ENCODE results near the gene MED10. TPM values are rescaled to one million over a fixed set of nuclear protein-coding genes. Genes with fewer than 3 reads are reported as not detected.
"Not testable (repeated sequence)": the region's sequence is repeated elsewhere in the genome, so short reads cannot be mapped to it uniquely, and the experiment has no call there.

Gene MED10
- polyA plus RNA-seq, 1 donor (not counting 4 experiments of a cell fraction or from before 2014, with no cell fraction given) = 38.8 TPM

GRCh38 chr5:6358434-6358820 lies 19.9 kb downstream of the MED10 start:
- dilution Hi-C loops (cut with MboI; ENCODE audit: extremely low pct_ligation_motif_present, low sequenced_read_pairs) = no loop called here
- Histone ChIP-seq H3K9me3 (ENCODE audit: control insufficient read depth, low read depth, low read length) (no peaks in the 10 kb centered on the region), H3K79me2 (ENCODE audit: control insufficient read depth, insufficient read depth, low read length) (no peaks in the 10 kb centered on the region), H3K27ac (ENCODE audit: control insufficient read depth, insufficient read depth, low read length) (no peak overlapping the region), H3K4me1 (ENCODE audit: control insufficient read depth, extremely low read depth, insufficient read depth, low read length) (peaks cover 5% of the 10 kb centered on the region), H3K4me3 (ENCODE audit: control insufficient read depth in 2 of 3, extremely low read depth in 1 of 3, insufficient read depth in 2 of 3, low read depth in 1 of 3, low read length in 3 of 3) (no peak overlapping the region), H3K27me3 (ENCODE audit: control insufficient read depth, extremely low read depth, insufficient read depth, low read length) (no peaks in the 10 kb centered on the region), H3K9ac (ENCODE audit: control insufficient read depth, extremely low read depth, insufficient read depth, low read length) (no peak overlapping the region), H3K4me2 (ENCODE audit: control insufficient read depth, extremely low read depth, insufficient read depth, low read depth, low read length) (no peak overlapping the region), H3K36me3 (ENCODE audit: control insufficient read depth in 2 of 2, extremely low read depth in 1 of 2, insufficient read depth in 2 of 2, low read length in 2 of 2) (no peaks in the 10 kb centered on the region), H3K9me1 (ENCODE audit: control insufficient read depth, extremely low read depth, insufficient read depth, low read length) (no peaks in the 10 kb centered on the region), H2AFZ (ENCODE audit: control insufficient read depth, low read length) (no peak overlapping the region), H4K20me1 (ENCODE audit: control insufficient read depth, extremely low read depth, insufficient read depth, low read length) (no peaks in the 10 kb centered on the region)
- DNase-seq (ENCODE audit: low read depth, low spot score) (no peak), FAIRE-seq (no peak)
- TF ChIP-seq EZH2 (IDR thresholded peaks at IDR 0.05; ENCODE audit: low read length) = no peak
- TF ChIP-seq CTCF (optimal IDR thresholded peaks at IDR 0.05 in 1 of 3, IDR thresholded peaks at IDR 0.05 in 1 of 3, conservative IDR thresholded peaks at IDR 0.05 in 1 of 3; ENCODE audit: extremely low read depth in 1 of 3, insufficient read depth in 2 of 3, low read length in 3 of 3) = no peak

- H3K4me3 ChIP-seq (ENCODE audit: control insufficient read depth in 2 of 3, extremely low read depth in 1 of 3, insufficient read depth in 2 of 3, low read depth in 1 of 3, low read length in 3 of 3); H3K9me3 ChIP-seq (ENCODE audit: control insufficient read depth, low read depth, low read length); H3K4me1 ChIP-seq (ENCODE audit: control insufficient read depth, extremely low read depth, insufficient read depth, low read length); FAIRE-seq; H3K79me2 ChIP-seq (ENCODE audit: control insufficient read depth, insufficient read depth, low read length); dilution Hi-C loops (cut with MboI; ENCODE audit: extremely low pct_ligation_motif_present, low sequenced_read_pairs); H3K36me3 ChIP-seq (ENCODE audit: control insufficient read depth in 2 of 2, extremely low read depth in 1 of 2, insufficient read depth in 2 of 2, low read length in 2 of 2); H3K4me2 ChIP-seq (ENCODE audit: control insufficient read depth, extremely low read depth, insufficient read depth, low read depth, low read length); H2AFZ ChIP-seq (ENCODE audit: control insufficient read depth, low read length); DNase-seq (ENCODE audit: low read depth, low spot score); H3K27me3 ChIP-seq (ENCODE audit: control insufficient read depth, extremely low read depth, insufficient read depth, low read length); H3K9ac ChIP-seq (ENCODE audit: control insufficient read depth, extremely low read depth, insufficient read depth, low read length); H3K9me1 ChIP-seq (ENCODE audit: control insufficient read depth, extremely low read depth, insufficient read depth, low read length); H4K20me1 ChIP-seq (ENCODE audit: control insufficient read depth, extremely low read depth, insufficient read depth, low read length); H3K27ac ChIP-seq (ENCODE audit: control insufficient read depth, insufficient read depth, low read length): not testable (repeated sequence)
Measured at GRCh38 chr5:6357817-6358433, 20.4 kb downstream of the MED10 start.

GRCh38 chr5:6356578-6357164 lies 21.7 kb downstream of the MED10 start:
- Histone ChIP-seq H3K4me3 (ENCODE audit: control insufficient read depth in 2 of 3, extremely low read depth in 1 of 3, insufficient read depth in 2 of 3, low read depth in 1 of 3, low read length in 3 of 3) (no peak overlapping the region), H2AFZ (ENCODE audit: control insufficient read depth, low read length) (no peak overlapping the region), H4K20me1 (ENCODE audit: control insufficient read depth, extremely low read depth, insufficient read depth, low read length) (no peaks in the 10 kb centered on the region), H3K27ac (ENCODE audit: control insufficient read depth, insufficient read depth, low read length) (no peak overlapping the region), H3K27me3 (ENCODE audit: control insufficient read depth, extremely low read depth, insufficient read depth, low read length) (no peaks in the 10 kb centered on the region), H3K4me1 (ENCODE audit: control insufficient read depth, extremely low read depth, insufficient read depth, low read length) (peaks cover 5% of the 10 kb centered on the region), H3K36me3 (ENCODE audit: control insufficient read depth in 2 of 2, extremely low read depth in 1 of 2, insufficient read depth in 2 of 2, low read length in 2 of 2) (no peaks in the 10 kb centered on the region), H3K9ac (ENCODE audit: control insufficient read depth, extremely low read depth, insufficient read depth, low read length) (no peak overlapping the region), H3K9me3 (ENCODE audit: control insufficient read depth, low read depth, low read length) (no peaks in the 10 kb centered on the region), H3K79me2 (ENCODE audit: control insufficient read depth, insufficient read depth, low read length) (no peaks in the 10 kb centered on the region), H3K4me2 (ENCODE audit: control insufficient read depth, extremely low read depth, insufficient read depth, low read depth, low read length) (no peak overlapping the region), H3K9me1 (ENCODE audit: control insufficient read depth, extremely low read depth, insufficient read depth, low read length) (no peaks in the 10 kb centered on the region)
- no peak for FAIRE-seq
- dilution Hi-C loops (cut with MboI; ENCODE audit: extremely low pct_ligation_motif_present, low sequenced_read_pairs) = no loop called here
- DNase-seq (ENCODE audit: low read depth, low spot score) = no peak
- TF ChIP-seq CTCF (optimal IDR thresholded peaks at IDR 0.05 in 1 of 3, IDR thresholded peaks at IDR 0.05 in 1 of 3, conservative IDR thresholded peaks at IDR 0.05 in 1 of 3; ENCODE audit: extremely low read depth in 1 of 3, insufficient read depth in 2 of 3, low read length in 3 of 3) = no peak
- no peak for TF ChIP-seq EZH2 (IDR thresholded peaks at IDR 0.05; ENCODE audit: low read length)

Measured in keratinocyte (primary cell).